DOHH2 (cell line): ENCODE measurements around the gene BNC2.

Source experiments
- CTCF ChIP-seq: fragments of 200-600 bp; sonication (generic); IDR thresholded peaks from one replicate; pipeline ENCODE4 v1.5.1; 2014; ENCODE audit warnings: antibody characterized with exemption, mild to moderate bottlenecking, low read depth, low read length; ENCODE audit not compliant: poor library complexity, severe bottlenecking
- EZH2phosphoT487 ChIP-seq: fragments of 200-600 bp; sonication (generic); IDR thresholded peaks from 2 replicates; pipeline ENCODE4 v1.6.1; 2017; ENCODE audit warnings: borderline replicate concordance, mild to moderate bottlenecking, antibody characterized with exemption, low read length, moderate library complexity, mixed read lengths

DNA sequence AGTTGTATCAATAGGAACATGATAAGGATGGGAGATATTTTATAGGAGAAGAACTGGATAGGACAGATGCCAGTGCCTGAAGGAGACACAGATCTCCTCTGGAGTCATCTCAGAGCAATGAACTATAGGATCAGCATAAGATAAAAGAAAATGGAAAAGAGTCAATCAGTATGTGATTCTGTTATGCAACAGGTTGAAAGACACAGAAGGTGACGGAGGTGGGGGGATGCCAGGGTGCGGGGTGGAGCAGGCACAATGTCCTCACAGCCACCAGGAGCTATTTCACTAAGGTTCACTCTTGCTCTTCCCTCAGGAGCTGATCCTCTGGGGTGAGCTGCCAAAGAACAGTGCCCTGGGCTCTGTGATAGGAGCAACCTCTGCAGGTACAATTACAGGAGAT lies 179.8 kb downstream of the BNC2 start:
- TF ChIP-seq CTCF: no peak
- TF ChIP-seq EZH2phosphoT487: no peak
